Glomerular visceral epithelial cell (primary cell): ENCODE data around the gene PCDH9.
"Not testable (repeated sequence)": the region's sequence is repeated elsewhere in the genome, so short reads cannot be mapped to it uniquely, and the experiment has no call there.

Experiments
- DNase-seq: peaks from one replicate; pipeline ENCODE4 v3.0.0-alpha.2; 2016; ENCODE audit errors: extremely low spot score

Gene PCDH9

GRCh38 chr13:66899955-66900354 is 330.2 kb downstream of the PCDH9 start:
- no peak for DNase-seq

- no peak for DNase-seq
Measured at GRCh38 chr13:66896933-66897332, 333.2 kb downstream of the PCDH9 start.

GRCh38 chr13:66895780-66896179 is 334.4 kb downstream of the PCDH9 start:
- DNase-seq: no peak

- DNase-seq: no peak
Measured at GRCh38 chr13:66895320-66895719, 334.8 kb downstream of the PCDH9 start.

GRCh38 chr13:66888698-66889097 is 341.4 kb downstream of the PCDH9 start:
- no peak for DNase-seq

- DNase-seq: peak; percentile 68
Measured at GRCh38 chr13:66887088-66887487, 343.0 kb downstream of the PCDH9 start.

GRCh38 chr13:66886264-66886663 is 343.9 kb downstream of the PCDH9 start:
- no peak for DNase-seq

GRCh38 chr13:66881170-66881569 is 349.0 kb downstream of the PCDH9 start:
- not testable (repeated sequence) for DNase-seq

- DNase-seq: no peak
Measured at GRCh38 chr13:66879988-66880387, 350.1 kb downstream of the PCDH9 start.

GRCh38 chr13:66875264-66875663 is 354.9 kb downstream of the PCDH9 start:
- no peak for DNase-seq

GRCh38 chr13:66864627-66865026 is 365.5 kb downstream of the PCDH9 start:
- no peak for DNase-seq

- DNase-seq: no peak
Measured at GRCh38 chr13:66860878-66861417, 369.2 kb downstream of the PCDH9 start.

GRCh38 chr13:66859934-66860877 is 369.9 kb downstream of the PCDH9 start:
- DNase-seq: no peak

GRCh38 chr13:66859078-66859477 is 371.1 kb downstream of the PCDH9 start:
- DNase-seq: no peak

GRCh38 chr13:66858163-66858562 is 372.0 kb downstream of the PCDH9 start:
- DNase-seq: no peak

- no peak for DNase-seq
Measured at GRCh38 chr13:66855131-66855530, 375.0 kb downstream of the PCDH9 start.

GRCh38 chr13:66853564-66853963 is 376.6 kb downstream of the PCDH9 start:
- no peak for DNase-seq

- DNase-seq: no peak
Measured at GRCh38 chr13:66849706-66850105, 380.4 kb downstream of the PCDH9 start.

- no peak for DNase-seq
Measured at GRCh38 chr13:66847541-66847940, 382.6 kb downstream of the PCDH9 start.

- DNase-seq: no peak
Measured at GRCh38 chr13:66845393-66845792, 384.7 kb downstream of the PCDH9 start.

- no peak for DNase-seq
Measured at GRCh38 chr13:66844933-66845332, 385.2 kb downstream of the PCDH9 start.

- no peak for DNase-seq
Measured at GRCh38 chr13:66842766-66843165, 387.4 kb downstream of the PCDH9 start.

- DNase-seq: no peak
Measured at GRCh38 chr13:66840621-66841020, 389.5 kb downstream of the PCDH9 start.
